Tibial artery (tissue), 4 donors: ENCODE results near the gene SLC2A14.
"Not testable (repeated sequence)": the region's sequence is repeated elsewhere in the genome, so short reads cannot be mapped to it uniquely, and the experiment has no call there.

Experiments used
- DNase-seq, 2 donors: peaks; one replicate each; pipeline ENCODE4 v3.0.0-alpha.2; 2019
- H3K27ac ChIP-seq, 2 donors: fragments of 200-600 bp; sonication (generic) in 1 of 2; 1 replicate in 1 of 2; 2 replicates in 1 of 2; pipeline ENCODE4 v1.5.1; 2018 to 2019; ENCODE audit warnings: mild to moderate bottlenecking in 1 of 2
- H3K27me3 ChIP-seq, 2 donors: fragments of 200-600 bp; sonication (generic) in 1 of 2; one replicate each; pipeline versions ENCODE4 v1.5.1 to v1.6.0; 2016 to 2019
- H3K36me3 ChIP-seq, 3 donors: fragments of 200-600 bp; sonication (generic) in 2 of 3; one replicate each; pipeline ENCODE4 v1.5.1; 2016 to 2019; ENCODE audit warnings: mild to moderate bottlenecking in 2 of 3
- H3K4me1 ChIP-seq, 4 donors: fragments of 200-600 bp; sonication (generic) in 2 of 4; 1 replicate in 3 of 4; 2 replicates in 1 of 4; pipeline ENCODE4 v1.5.1; 2016 to 2019
- H3K4me3 ChIP-seq, 2 donors: fragments of 200-600 bp; sonication (generic) in 1 of 2; 1 replicate in 1 of 2; 2 replicates in 1 of 2; pipeline ENCODE4 v1.5.1; 2018 to 2019; ENCODE audit warnings: mild to moderate bottlenecking in 2 of 2
- H3K9me3 ChIP-seq, 3 donors: fragments of 200-600 bp; sonication (generic) in 1 of 3; one replicate each; pipeline ENCODE4 v1.5.1; 2016 to 2019
- intact Hi-C: fragments of 100-400 bp; cut with DNase I; formaldehyde crosslinking; loops from one replicate; pipeline ENCODE4 v1.15.0; 2023; ENCODE audit warnings: low total_unique reads
- TF ChIP-seq, protein P1 (sequence below), 2 experiments: fragments of 200-600 bp in 1 of 2; fragments of 450-650 bp in 1 of 2; IDR thresholded peaks; one replicate each; pipeline ENCODE4 v1.5.1; 2017 to 2019; ENCODE audit warnings: antibody characterized with exemption in 2 of 2, mild to moderate bottlenecking in 1 of 2, moderate library complexity in 1 of 2

Gene SLC2A14

DNA sequence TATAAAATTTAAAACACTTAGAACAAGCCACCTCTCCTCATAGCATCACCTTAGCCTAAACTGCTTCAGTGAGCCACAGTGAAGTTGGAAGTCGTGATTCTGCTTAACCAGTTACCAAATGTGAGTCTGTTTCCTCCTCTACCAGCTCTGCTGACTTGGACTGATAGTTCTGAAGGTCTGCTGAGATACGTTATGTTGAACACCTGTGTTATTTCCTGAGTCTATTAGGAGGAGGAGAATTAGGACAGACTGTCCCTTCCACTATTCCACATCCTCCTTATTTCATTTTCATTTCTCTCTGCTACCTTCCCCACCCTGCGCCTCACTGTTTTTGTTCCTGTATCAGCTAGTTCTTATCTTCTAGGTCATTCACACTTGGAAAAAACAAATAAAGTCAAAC, 2.4 kb downstream of the SLC2A14 start:
- no peak for DNase-seq
- TF ChIP-seq, protein P1, sequence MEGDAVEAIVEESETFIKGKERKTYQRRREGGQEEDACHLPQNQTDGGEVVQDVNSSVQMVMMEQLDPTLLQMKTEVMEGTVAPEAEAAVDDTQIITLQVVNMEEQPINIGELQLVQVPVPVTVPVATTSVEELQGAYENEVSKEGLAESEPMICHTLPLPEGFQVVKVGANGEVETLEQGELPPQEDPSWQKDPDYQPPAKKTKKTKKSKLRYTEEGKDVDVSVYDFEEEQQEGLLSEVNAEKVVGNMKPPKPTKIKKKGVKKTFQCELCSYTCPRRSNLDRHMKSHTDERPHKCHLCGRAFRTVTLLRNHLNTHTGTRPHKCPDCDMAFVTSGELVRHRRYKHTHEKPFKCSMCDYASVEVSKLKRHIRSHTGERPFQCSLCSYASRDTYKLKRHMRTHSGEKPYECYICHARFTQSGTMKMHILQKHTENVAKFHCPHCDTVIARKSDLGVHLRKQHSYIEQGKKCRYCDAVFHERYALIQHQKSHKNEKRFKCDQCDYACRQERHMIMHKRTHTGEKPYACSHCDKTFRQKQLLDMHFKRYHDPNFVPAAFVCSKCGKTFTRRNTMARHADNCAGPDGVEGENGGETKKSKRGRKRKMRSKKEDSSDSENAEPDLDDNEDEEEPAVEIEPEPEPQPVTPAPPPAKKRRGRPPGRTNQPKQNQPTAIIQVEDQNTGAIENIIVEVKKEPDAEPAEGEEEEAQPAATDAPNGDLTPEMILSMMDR (IDR thresholded peaks at IDR 0.05) = no peak
- Histone ChIP-seq H3K9me3 (no peaks in the 10 kb centered on the region), H3K36me3 (no peaks in the 10 kb centered on the region), H3K27me3 (peaks cover 0 to 31% of the 10 kb centered on the region in 2 donors), H3K4me1 (peaks cover 0 to 4% (median 2%) of the 10 kb centered on the region in 4 donors), H3K4me3 (no peak overlapping the region), H3K27ac (no peak overlapping the region)
- intact Hi-C loops = no loop called here

- peaks cover 0 to 38% of the 10 kb centered on the region in 2 donors for H3K27me3 ChIP-seq
- no peaks in the 10 kb centered on the region for H3K9me3 ChIP-seq
- DNase-seq = no peak
- TF ChIP-seq, protein P1 (IDR thresholded peaks at IDR 0.05) = no peak
- H3K4me1 ChIP-seq = peaks cover 0 to 4% (median 2%) of the 10 kb centered on the region in 4 donors
- H3K27ac ChIP-seq = no peak overlapping the region
- H3K4me3 ChIP-seq = no peak overlapping the region
- no peaks in the 10 kb centered on the region for H3K36me3 ChIP-seq
- intact Hi-C loops = no loop called here
These were observed 3.6 kb downstream of the SLC2A14 start for GRCh38 chr12:7869137-7869536.

DNA sequence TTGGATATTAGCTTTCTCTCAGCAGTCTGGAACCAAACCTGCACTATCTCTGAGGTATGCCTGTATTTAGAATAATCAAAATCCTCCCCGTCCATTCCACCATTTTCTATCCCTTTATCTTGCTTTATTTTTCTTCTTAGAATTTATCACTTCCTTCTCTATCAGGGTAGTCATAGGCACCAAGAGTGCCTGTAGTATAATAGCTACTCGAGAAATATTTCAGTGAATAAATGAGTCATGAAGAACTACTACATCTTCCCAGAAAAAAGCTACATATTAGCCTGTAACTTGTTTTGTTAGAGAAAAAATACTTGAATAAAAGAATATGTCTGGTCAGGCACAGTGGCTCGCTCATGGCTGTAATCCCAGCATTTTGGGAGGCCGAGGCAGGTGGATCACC, 4.3 kb downstream of the SLC2A14 start:
- Histone ChIP-seq H3K9me3 (no peaks in the 10 kb centered on the region), H3K4me1 (peaks cover 0 to 4% (median 2%) of the 10 kb centered on the region in 4 donors), H3K27ac (no peak overlapping the region), H3K4me3 (no peak overlapping the region), H3K27me3 (peaks cover 0 to 35% of the 10 kb centered on the region in 2 donors), H3K36me3 (no peaks in the 10 kb centered on the region)
- DNase-seq = no peak
- intact Hi-C loops = no loop called here
- TF ChIP-seq, protein P1 (IDR thresholded peaks at IDR 0.05) = no peak

DNA sequence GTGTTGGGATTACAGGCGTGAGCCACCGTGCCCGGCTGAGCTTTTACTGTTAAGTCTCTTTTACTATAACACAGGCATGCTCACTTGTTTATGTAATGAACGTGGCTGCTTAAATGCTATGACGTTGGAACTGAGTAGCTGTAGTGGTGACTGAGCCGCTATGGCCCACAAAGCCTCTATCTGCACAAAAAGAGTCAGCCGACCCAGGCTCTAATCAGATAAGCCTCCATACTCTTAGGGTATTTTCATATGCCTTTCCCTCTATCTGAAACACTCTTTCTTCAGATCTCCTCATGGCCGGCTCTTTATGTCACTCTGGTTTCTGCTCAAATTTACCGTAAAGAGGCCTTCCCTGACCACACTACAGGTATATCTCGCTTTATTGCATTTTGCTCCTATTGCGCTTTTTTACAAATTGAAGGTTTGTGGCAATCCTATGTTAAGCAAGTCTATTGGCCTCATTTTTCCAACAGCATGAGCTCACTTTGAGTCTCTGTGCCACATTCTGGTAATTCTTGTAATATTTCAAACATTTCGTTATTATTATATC, 8.0 kb downstream of the SLC2A14 start:
- Histone ChIP-seq H3K4me3 (no peak overlapping the region), H3K36me3 (no peaks in the 10 kb centered on the region), H3K27me3 (peaks cover 0 to 12% of the 10 kb centered on the region in 2 donors), H3K4me1 (peaks cover 0 to 11% (median 5%) of the 10 kb centered on the region in 4 donors), H3K9me3 (no peaks in the 10 kb centered on the region), H3K27ac (no peak overlapping the region)
- intact Hi-C loops = loop anchor here (5.0 kb wide), 1 partner anchor 133 kb away; no protein-coding TSS in a partner anchor
- DNase-seq = no peak
- TF ChIP-seq, protein P1 (IDR thresholded peaks at IDR 0.05) = no peak

- H3K36me3 ChIP-seq, H3K27ac ChIP-seq, H3K4me3 ChIP-seq, DNase-seq, H3K9me3 ChIP-seq: not testable (repeated sequence)
- Histone ChIP-seq H3K27me3 (peaks cover 0 to 12% of the 10 kb centered on the region in 2 donors), H3K4me1 (peaks cover 0 to 11% (median 5%) of the 10 kb centered on the region in 4 donors)
- intact Hi-C loops = loop anchor here (5.0 kb wide), 1 partner anchor 134 kb away; no protein-coding TSS in a partner anchor
These were observed 9.8 kb downstream of the SLC2A14 start for GRCh38 chr12:7862814-7863348.

DNA sequence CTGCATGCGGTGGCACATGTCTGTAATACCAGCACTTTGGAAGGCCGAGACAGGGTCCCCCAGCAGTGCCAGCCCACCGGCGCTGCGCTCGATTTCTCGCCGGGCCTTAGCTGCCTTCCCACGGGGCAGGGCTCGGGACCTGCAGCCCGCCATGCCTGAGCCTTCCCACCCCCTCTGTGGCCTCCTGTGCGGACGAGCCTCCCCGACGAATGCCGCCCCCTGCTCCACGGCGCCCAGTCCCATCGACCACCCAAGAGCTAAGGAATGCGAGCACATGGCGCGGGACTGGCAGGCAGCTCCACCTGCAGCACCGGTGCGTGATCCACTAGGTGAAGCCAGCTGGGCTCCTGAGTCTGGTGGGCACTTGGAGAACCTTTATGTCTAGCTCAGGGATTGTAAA, 10.4 kb downstream of the SLC2A14 start:
- Histone ChIP-seq H3K27me3 (peaks cover 0 to 12% of the 10 kb centered on the region in 2 donors), H3K4me1 (peaks cover 0 to 11% (median 5%) of the 10 kb centered on the region in 4 donors)
- not testable (repeated sequence) for H3K27ac ChIP-seq, H3K9me3 ChIP-seq, H3K36me3 ChIP-seq, H3K4me3 ChIP-seq, DNase-seq
- intact Hi-C loops = loop anchor here (5.0 kb wide), 1 partner anchor 135 kb away; no protein-coding TSS in a partner anchor
